BE2C (cell line): ENCODE data around the gene GNA14.

Experiments
- DNase-seq: peaks from one replicate; pipeline ENCODE4 v3.0.0-alpha.2; 2020
- H3K27me3 ChIP-seq: fragments of 250-450 bp; sonication (Bioruptor Pico); 2 replicates; pipeline ENCODE4 v1.5.1; 2020; ENCODE audit warnings: mild to moderate bottlenecking
- H3K36me3 ChIP-seq: fragments of 250-450 bp; sonication (Bioruptor Pico); 2 replicates; pipeline ENCODE4 v1.5.1; 2020; ENCODE audit warnings: mild to moderate bottlenecking
- H3K4me1 ChIP-seq: fragments of 250-450 bp; sonication (Bioruptor Pico); 2 replicates; pipeline ENCODE4 v1.5.1; 2020
- H3K4me3 ChIP-seq: 2 replicates; pipeline ENCODE4 v1.5.1; 2011; ENCODE audit warnings: low read depth, low read length
- H3K9me3 ChIP-seq: fragments of 250-450 bp; sonication (Bioruptor Pico); 2 replicates; pipeline ENCODE4 v1.5.1; 2020
- CTCF ChIP-seq: IDR thresholded peaks from 2 replicates; pipeline ENCODE4 v1.5.1; 2012; ENCODE audit warnings: mild to moderate bottlenecking, low read depth, low read length

Gene GNA14

GRCh38 chr9:77543131-77543822 lies 104.8 kb downstream of the GNA14 start:
- no peaks in the 10 kb centered on the region for H3K36me3 ChIP-seq
- no peak overlapping the region for H3K4me3 ChIP-seq
- no peaks in the 10 kb centered on the region for H3K27me3 ChIP-seq
- H3K9me3 ChIP-seq: peaks cover 8% of the 10 kb centered on the region
- H3K4me1 ChIP-seq: no peaks in the 10 kb centered on the region
- DNase-seq: no peak
- no peak for TF ChIP-seq CTCF

GRCh38 chr9:77541600-77541999 lies 106.5 kb downstream of the GNA14 start:
- Histone ChIP-seq H3K9me3 (peaks cover 8% of the 10 kb centered on the region), H3K4me1 (no peaks in the 10 kb centered on the region), H3K27me3 (no peaks in the 10 kb centered on the region), H3K4me3 (no peak overlapping the region), H3K36me3 (no peaks in the 10 kb centered on the region)
- DNase-seq: no peak
- TF ChIP-seq CTCF: no peak

GRCh38 chr9:77541055-77541454 lies 107.1 kb downstream of the GNA14 start:
- H3K27me3 ChIP-seq: no peaks in the 10 kb centered on the region
- peaks cover 8% of the 10 kb centered on the region for H3K9me3 ChIP-seq
- H3K36me3 ChIP-seq: no peaks in the 10 kb centered on the region
- no peaks in the 10 kb centered on the region for H3K4me1 ChIP-seq
- no peak for DNase-seq
- no peak overlapping the region for H3K4me3 ChIP-seq
- TF ChIP-seq CTCF: no peak

- Histone ChIP-seq H3K27me3 (no peaks in the 10 kb centered on the region), H3K36me3 (no peaks in the 10 kb centered on the region), H3K9me3 (no peaks in the 10 kb centered on the region), H3K4me3 (no peak overlapping the region), H3K4me1 (no peaks in the 10 kb centered on the region)
- DNase-seq: no peak
- no peak for TF ChIP-seq CTCF
Measured at GRCh38 chr9:77534376-77535057, 113.6 kb downstream of the GNA14 start.

- Histone ChIP-seq H3K4me1 (no peaks in the 10 kb centered on the region), H3K9me3 (no peaks in the 10 kb centered on the region), H3K4me3 (no peak overlapping the region), H3K27me3 (no peaks in the 10 kb centered on the region), H3K36me3 (no peaks in the 10 kb centered on the region)
- TF ChIP-seq CTCF: no peak
- no peak for DNase-seq
Measured at GRCh38 chr9:77533671-77534070, 114.5 kb downstream of the GNA14 start.

GRCh38 chr9:77532607-77533006 lies 115.5 kb downstream of the GNA14 start:
- Histone ChIP-seq H3K4me1 (no peaks in the 10 kb centered on the region), H3K36me3 (no peaks in the 10 kb centered on the region), H3K4me3 (no peak overlapping the region), H3K27me3 (no peaks in the 10 kb centered on the region), H3K9me3 (no peaks in the 10 kb centered on the region)
- no peak for TF ChIP-seq CTCF
- no peak for DNase-seq
